ENCODE data around the gene MTAP.
"Not testable (repeated sequence)": the region's sequence is repeated elsewhere in the genome, so short reads cannot be mapped to it uniquely, and the experiment has no call there.

The MTAP gene

DNA sequence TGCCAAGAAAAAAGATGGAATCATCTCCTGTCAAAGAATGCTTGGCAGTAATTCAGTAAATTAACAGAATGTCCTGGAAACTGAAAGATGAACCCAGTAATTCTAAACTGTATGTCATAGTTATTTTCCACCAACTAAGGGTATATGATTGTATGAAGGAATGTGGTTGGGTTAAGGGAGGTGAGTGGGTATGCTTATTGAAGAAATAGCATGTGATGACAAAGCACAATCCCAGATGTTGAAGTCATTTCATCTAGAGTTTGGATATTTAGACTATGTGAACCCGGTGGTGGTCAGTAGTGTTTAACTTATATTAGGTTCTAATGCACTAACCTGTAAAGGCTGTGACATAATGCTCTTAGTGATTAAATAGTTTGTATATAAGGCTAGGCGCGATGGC lies 104.4 kb downstream of the MTAP start:
- TF ChIP-seq JUND (IDR thresholded peaks at IDR 0.05; ENCODE audit: low read depth): no peak
- DNase-seq (ENCODE audit: low read depth in 1 of 2, low spot score in 1 of 2): no peak
- in situ Hi-C loops (cut with HindIII; ENCODE audit: low pct_unique_long_range_greater_than_20kb, low sequenced_read_pairs): no loop called here

DNA sequence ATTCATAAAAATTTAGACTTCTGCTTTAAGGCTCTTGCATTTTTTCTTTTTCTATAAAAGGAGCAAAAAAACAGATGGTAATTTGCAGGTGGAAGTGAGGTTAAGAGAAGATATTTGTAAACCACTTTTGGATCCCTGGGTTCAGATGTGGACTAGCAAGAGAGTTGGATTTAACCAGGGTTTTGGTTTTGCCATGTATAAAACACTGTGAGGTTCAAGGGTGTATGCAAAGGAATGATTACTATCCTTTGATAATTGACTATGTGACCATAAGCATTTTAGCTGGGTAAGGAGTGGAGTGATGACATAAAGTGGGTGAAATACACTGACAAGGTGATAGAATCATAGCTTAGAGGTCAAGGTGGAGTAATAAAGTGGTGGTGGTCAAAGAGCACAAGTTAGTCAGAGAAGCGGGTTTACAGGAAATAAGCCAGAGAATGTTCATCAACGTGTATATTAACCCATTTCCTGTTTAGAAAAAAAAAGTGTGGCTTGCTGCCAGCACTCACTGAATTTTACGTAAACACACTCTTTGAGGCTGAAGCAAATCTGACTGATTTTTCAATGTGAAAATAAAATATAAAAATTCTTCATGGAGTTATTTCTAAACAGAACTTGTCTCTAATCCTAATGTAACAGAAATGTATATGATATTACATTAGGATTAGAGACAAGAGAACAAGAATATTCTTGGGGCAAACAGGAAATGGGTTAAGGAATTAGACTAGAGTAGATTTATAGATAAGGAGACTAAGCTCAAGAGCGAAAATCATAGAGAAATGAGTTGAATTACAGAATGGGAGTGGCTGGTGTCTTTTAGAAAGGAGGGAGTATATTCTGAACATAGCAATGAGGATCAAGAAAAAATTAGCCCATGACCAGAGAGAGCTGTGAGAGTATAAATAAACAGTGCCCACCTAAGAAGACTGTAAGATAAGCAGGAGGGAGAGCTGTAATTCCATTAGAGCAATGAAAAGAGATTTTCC lies 117.2 kb downstream of the MTAP start:
- TF ChIP-seq JUND (IDR thresholded peaks at IDR 0.05; ENCODE audit: low read depth): no peak
- no peak for DNase-seq (ENCODE audit: low read depth in 1 of 2, low spot score in 1 of 2)
- in situ Hi-C loops (cut with HindIII; ENCODE audit: low pct_unique_long_range_greater_than_20kb, low sequenced_read_pairs): no loop called here

DNA sequence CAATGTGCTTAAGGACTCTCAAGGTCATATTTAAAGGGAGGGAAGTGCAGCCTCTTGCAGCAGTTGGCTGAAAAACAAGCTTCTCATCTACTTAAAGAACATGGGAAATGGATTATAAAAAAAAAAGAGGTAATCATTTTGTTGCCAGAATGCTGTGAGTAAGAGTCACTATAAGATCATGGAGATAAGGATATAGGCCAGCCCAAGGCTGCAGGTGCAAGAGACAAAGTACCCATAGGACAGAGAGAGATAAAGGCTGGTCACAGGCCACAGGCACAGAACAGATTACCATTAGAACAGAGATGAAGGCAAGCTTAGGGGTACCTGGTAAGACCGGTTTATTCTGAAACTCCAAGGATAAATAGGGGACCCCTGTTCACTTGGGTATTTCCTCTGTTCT lies 121.3 kb downstream of the MTAP start:
- in situ Hi-C loops (cut with HindIII; ENCODE audit: low pct_unique_long_range_greater_than_20kb, low sequenced_read_pairs): no loop called here
- no peak for DNase-seq (ENCODE audit: low read depth in 1 of 2, low spot score in 1 of 2)
- no peak for TF ChIP-seq JUND (IDR thresholded peaks at IDR 0.05; ENCODE audit: low read depth)

DNA sequence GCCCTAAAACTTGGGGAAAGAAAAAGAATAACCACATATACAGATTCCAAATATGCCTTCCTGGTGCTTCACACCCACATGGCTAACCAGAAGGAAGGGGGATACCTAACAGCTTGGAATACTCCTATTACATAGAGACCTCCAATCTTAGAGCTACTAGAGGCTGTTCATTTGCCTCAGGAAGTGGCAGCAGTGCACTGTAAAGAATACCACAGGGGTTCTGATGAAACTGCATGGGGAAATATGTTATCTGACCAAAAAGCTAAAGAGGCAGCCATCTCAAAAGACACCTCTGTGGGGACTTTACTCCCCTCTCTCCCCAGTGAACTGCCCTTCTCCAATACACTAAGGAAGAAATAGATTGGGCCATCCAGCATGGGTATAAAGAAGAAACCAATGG lies 125.3 kb downstream of the MTAP start:
- no peak for DNase-seq (ENCODE audit: low read depth in 1 of 2, low spot score in 1 of 2)
- in situ Hi-C loops (cut with HindIII; ENCODE audit: low pct_unique_long_range_greater_than_20kb, low sequenced_read_pairs): no loop called here

DNA sequence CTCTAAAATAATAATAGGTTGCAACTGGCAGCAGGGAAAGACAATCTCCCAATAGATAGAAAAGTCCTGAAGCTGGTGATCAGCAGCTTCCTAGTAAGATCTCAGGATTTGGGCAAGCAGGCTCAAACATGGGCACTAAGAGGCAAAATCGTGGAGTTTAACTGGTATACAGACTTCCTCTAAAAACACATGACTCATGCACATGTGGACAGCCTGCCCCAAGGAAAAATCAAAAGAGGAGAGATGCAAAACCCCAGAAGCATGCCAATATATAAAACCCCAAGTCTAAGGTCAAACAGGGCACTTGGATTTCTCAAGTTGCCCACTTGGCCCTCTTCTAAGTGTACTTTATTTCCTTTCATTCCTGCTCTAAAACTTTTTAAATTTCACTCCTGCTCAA lies 129.0 kb downstream of the MTAP start:
- in situ Hi-C loops (cut with HindIII; ENCODE audit: low pct_unique_long_range_greater_than_20kb, low sequenced_read_pairs): no loop called here
- DNase-seq (ENCODE audit: low read depth in 1 of 2, low spot score in 1 of 2): no peak
- no peak for TF ChIP-seq JUND (IDR thresholded peaks at IDR 0.05; ENCODE audit: low read depth)

More for the DNA sequence above, 125.3 kb downstream of the MTAP start:
- TF ChIP-seq JUND (IDR thresholded peaks at IDR 0.05; ENCODE audit: low read depth): no peak

DNA sequence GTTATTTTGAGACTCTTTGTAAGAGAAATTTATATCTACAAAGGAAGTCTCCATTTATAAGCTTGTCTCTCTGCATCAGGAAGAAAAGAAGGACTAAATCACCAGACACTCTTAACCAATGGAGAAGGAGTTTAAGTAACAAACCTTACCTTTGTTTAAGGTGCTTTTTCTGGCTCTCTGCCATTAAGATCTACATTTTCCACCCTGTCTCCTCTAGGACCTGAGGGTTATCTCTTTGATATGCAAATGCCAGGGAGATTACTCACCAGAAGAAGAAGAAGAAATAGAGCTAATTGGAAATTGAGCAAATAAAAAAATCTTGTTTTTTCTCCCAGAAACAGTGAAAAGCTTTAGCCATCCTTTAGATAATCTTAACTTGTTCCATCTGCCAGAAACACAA lies 130.8 kb downstream of the MTAP start:
- no peak for TF ChIP-seq JUND (IDR thresholded peaks at IDR 0.05; ENCODE audit: low read depth)
- no peak for DNase-seq (ENCODE audit: low read depth in 1 of 2, low spot score in 1 of 2)
- in situ Hi-C loops (cut with HindIII; ENCODE audit: low pct_unique_long_range_greater_than_20kb, low sequenced_read_pairs): no loop called here

DNA sequence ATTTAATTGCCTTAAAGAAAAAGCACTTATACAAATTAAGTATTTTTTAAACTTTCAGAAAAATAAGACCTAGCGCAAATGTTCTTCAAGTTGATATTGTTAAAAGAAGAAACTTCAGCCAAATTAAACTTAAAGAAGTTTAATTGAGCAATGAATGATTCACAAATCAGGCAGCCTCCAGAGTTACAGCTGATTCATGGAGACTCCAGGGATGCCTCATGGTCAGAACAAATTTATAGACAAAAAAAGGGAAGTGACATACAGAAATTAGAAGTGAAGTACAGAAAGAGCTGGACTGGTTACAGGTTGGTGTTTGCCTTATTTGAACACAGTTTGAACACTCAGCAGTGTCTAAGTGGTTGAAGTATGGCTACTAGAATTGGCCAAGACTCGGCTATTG lies 131.4 kb downstream of the MTAP start:
- no peak for TF ChIP-seq JUND (IDR thresholded peaks at IDR 0.05; ENCODE audit: low read depth)
- in situ Hi-C loops (cut with HindIII; ENCODE audit: low pct_unique_long_range_greater_than_20kb, low sequenced_read_pairs): no loop called here
- no peak for DNase-seq (ENCODE audit: low read depth in 1 of 2, low spot score in 1 of 2)

DNA sequence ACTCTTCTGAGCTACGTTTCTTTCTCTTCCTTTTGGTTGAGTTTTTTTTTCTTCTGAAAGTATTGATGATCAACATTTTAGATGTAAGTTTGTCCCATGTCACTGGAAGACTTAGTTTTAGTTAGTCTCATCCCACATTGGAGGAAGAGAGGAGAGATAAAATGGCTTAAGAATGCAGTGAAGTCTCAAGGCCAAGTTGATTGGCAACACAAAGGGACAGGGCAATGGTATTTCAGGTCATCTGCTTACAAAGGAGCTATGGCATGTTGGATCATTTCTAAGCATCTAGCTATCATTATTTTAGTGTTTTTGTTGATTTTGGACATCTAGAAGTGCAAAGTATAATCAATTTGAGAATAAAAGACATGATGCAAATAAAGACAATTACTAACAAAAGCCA lies 133.2 kb downstream of the MTAP start:
- in situ Hi-C loops (cut with HindIII; ENCODE audit: low pct_unique_long_range_greater_than_20kb, low sequenced_read_pairs): no loop called here

DNA sequence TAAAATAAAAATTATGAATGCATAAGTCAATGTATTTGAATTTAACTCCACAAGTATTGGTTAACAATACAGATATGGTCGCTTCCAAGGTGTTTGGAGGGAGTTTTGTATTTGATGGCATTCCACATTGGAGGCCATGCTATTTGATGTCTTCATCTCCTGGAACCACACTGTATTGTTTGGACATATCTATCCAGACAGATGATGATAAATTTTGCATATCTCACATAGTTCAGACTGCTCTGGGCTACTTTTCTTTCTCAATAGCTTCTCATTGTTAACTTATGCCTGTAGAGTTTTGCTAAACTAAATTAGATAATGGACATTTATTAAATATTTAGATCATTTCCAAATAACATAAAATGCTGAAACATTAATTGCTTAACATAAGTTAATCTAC lies 133.7 kb downstream of the MTAP start:
- in situ Hi-C loops (cut with HindIII; ENCODE audit: low pct_unique_long_range_greater_than_20kb, low sequenced_read_pairs): no loop called here
- no peak for TF ChIP-seq JUND (IDR thresholded peaks at IDR 0.05; ENCODE audit: low read depth)
- DNase-seq (ENCODE audit: low read depth in 1 of 2, low spot score in 1 of 2): no peak

More for the DNA sequence above, 133.2 kb downstream of the MTAP start:
- DNase-seq (ENCODE audit: low read depth in 1 of 2, low spot score in 1 of 2): no peak
- TF ChIP-seq JUND (IDR thresholded peaks at IDR 0.05; ENCODE audit: low read depth): no peak

DNA sequence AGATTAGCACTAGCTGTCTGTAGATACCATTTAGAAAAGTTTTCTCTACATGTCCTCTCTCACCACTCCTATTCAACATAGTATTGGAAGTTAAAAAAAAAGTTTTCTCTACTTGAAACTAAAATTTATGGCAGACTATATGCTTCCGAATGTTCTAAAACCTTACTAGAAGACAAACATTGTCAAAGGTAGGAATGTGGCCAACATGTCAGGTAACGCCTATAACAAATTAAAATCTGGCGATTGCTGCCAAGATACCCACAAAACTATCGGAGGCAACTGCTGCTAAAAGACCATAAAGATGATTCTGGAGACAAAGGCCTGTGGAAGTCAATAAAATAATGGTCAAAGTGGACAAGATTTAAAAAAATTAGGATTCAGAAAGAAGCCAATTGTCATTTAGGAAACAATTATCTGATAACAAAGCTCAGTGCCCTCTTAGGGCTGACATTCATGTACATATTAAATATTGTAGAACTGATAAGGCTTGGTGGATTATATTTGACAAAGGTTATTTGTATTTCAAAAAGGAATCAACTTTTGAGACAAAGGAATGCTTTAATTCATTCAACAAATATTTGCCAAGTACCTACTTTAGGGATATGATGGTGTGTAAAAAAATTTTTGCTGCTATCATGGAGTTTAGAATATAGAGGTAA lies 139.0 kb downstream of the MTAP start:
- no peak for TF ChIP-seq JUND (IDR thresholded peaks at IDR 0.05; ENCODE audit: low read depth)
- DNase-seq (ENCODE audit: low read depth in 1 of 2, low spot score in 1 of 2): no peak
- in situ Hi-C loops (cut with HindIII; ENCODE audit: low pct_unique_long_range_greater_than_20kb, low sequenced_read_pairs): no loop called here

DNA sequence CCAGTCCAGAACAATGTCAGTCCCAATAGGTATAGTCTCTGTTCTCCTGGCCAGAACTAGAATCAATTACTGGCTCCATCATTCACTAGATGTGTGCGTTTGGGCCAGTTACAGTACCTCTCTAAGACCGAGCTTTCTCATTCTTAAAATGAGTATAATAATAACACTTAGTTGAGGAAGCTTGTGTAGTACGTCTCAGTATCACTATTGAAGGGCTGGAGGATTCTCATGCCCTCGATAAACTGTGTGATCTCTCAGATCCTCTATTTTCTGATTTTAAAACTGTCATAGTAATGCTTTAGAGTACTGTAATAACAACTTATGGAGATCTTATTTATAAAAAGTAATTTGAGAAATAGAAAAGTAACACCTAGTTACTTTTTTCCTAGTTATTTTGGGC lies 141.0 kb downstream of the MTAP start:
- no peak for TF ChIP-seq JUND (IDR thresholded peaks at IDR 0.05; ENCODE audit: low read depth)
- DNase-seq (ENCODE audit: low read depth in 1 of 2, low spot score in 1 of 2): no peak
- in situ Hi-C loops (cut with HindIII; ENCODE audit: low pct_unique_long_range_greater_than_20kb, low sequenced_read_pairs): no loop called here

DNA sequence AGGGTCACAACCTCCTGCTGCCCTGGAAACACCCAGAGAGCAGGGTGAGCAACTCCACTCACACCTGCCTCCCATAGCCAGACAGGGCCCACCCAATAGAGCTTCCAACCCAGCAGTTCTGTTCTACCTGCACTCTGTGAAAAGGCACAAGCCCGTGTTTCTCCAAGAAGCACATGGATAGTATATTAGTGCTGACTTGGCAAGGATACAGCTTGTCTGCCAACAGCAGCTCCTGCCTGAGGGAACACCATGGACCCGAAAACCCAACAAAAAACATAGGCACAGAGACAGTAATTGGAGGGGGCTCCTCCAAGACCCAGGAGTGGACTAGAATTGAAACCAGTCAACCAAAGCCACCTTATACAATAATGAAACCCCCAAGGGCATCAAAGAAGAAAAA lies 143.2 kb downstream of the MTAP start:
- no peak for TF ChIP-seq JUND (IDR thresholded peaks at IDR 0.05; ENCODE audit: low read depth)
- no peak for DNase-seq (ENCODE audit: low read depth in 1 of 2, low spot score in 1 of 2)
- in situ Hi-C loops (cut with HindIII; ENCODE audit: low pct_unique_long_range_greater_than_20kb, low sequenced_read_pairs): no loop called here

DNA sequence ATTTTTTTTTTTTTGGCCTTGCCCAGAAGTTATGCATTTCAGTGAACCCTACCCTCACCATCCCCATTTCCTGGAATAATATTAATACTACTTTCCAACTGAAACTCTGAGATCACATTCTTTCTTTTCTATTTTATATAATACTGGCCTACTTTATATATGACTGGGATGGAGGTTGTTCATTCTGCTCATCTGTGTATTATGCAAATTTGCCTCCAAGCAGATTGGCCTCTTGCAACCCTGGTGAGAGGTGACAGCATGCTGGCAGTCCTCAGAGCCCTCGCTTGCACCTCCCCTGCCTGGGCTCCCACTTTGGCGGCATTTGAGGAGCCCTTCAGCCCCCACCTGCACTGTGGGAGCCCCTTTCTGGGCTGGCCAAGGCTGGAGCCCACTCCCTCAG lies 156.4 kb downstream of the MTAP start:
- no peak for DNase-seq (ENCODE audit: low read depth in 1 of 2, low spot score in 1 of 2)
- in situ Hi-C loops (cut with HindIII; ENCODE audit: low pct_unique_long_range_greater_than_20kb, low sequenced_read_pairs): no loop called here
- no peak for TF ChIP-seq JUND (IDR thresholded peaks at IDR 0.05; ENCODE audit: low read depth)

DNA sequence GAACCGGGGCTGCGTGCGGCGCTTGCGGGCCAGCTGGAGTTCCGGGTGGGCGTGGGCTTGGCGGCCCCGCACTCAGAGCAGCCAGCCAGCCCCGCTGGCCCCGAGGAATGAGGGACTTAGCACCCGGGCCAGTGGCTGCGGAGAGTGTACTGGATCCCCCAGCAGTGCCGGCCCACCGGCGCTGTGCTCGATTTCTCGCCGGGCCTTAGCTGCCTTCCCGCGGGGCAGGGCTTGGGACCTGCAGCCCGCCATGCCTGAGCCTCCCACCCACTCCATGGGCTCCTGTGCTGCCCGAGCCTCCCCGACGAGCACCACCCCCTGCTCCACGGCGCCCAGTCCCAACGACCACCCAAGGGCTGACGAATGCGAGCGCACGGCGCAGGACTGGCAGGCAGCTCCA lies 156.8 kb downstream of the MTAP start:
- in situ Hi-C loops (cut with HindIII; ENCODE audit: low pct_unique_long_range_greater_than_20kb, low sequenced_read_pairs); DNase-seq (ENCODE audit: low read depth in 1 of 2, low spot score in 1 of 2): not testable (repeated sequence)

All from T47D (cell line).